Keratinocyte (primary cell): ENCODE data around the gene TMEM69. TPM values are rescaled to one million over a fixed set of nuclear protein-coding genes. Genes with fewer than 3 reads are reported as not detected.

Experiments
- DNase-seq: peaks from one replicate; pipeline ENCODE4 v3.0.0-alpha.2; 2011; ENCODE audit warnings: low read depth, missing footprints, low spot score
- FAIRE-seq: peaks from 2 replicates; lab custom pipeline; 2011; peaks lifted over from hg19 to GRCh38; lab: Jason Lieb, UNC
- H2AFZ ChIP-seq: 2 replicates; pipeline ENCODE4 v1.6.0; 2012; ENCODE audit warnings: low read length, control low read depth, inconsistent platforms; ENCODE audit not compliant: control insufficient read depth
- H3K27ac ChIP-seq: 2 replicates; pipeline ENCODE4 v1.5.1; 2011; ENCODE audit warnings: low read length; ENCODE audit not compliant: control insufficient read depth, insufficient read depth
- H3K27me3 ChIP-seq: 3 replicates; pipeline ENCODE4 v1.6.0; 2011; ENCODE audit warnings: low read length; ENCODE audit not compliant: control insufficient read depth, insufficient read depth; ENCODE audit errors: extremely low read depth
- H3K36me3 ChIP-seq, 2 experiments: 2 replicates in 1 of 2; 3 replicates in 1 of 2; pipeline ENCODE4 v1.5.1; 2011; ENCODE audit warnings: low read length in 2 of 2, mild to moderate bottlenecking in 1 of 2; ENCODE audit not compliant: control insufficient read depth in 2 of 2, insufficient read depth in 2 of 2; ENCODE audit errors: extremely low read depth in 1 of 2
- H3K4me1 ChIP-seq: 3 replicates; pipeline ENCODE4 v1.5.1; 2011; ENCODE audit warnings: low read length; ENCODE audit not compliant: control insufficient read depth, insufficient read depth; ENCODE audit errors: extremely low read depth
- H3K4me2 ChIP-seq: 3 replicates; pipeline ENCODE4 v1.6.0; 2011; ENCODE audit warnings: low read depth, low read length; ENCODE audit not compliant: control insufficient read depth, insufficient read depth; ENCODE audit errors: extremely low read depth
- H3K4me3 ChIP-seq, 3 experiments: fragments of 200-600 bp in 1 of 3; sonication (generic) in 1 of 3; 2 replicates in 2 of 3; 3 replicates in 1 of 3; pipeline ENCODE4 v1.5.1; 2011 to 2016; ENCODE audit warnings: low read length in 3 of 3, mild to moderate bottlenecking in 3 of 3, control low read depth in 2 of 3, inconsistent platforms in 1 of 3, low read depth in 1 of 3, mixed read lengths in 1 of 3, mixed run types in 1 of 3, moderate library complexity in 1 of 3; ENCODE audit not compliant: control insufficient read depth in 2 of 3, insufficient read depth in 2 of 3; ENCODE audit errors: extremely low read depth in 1 of 3
- H3K79me2 ChIP-seq: 2 replicates; pipeline ENCODE4 v1.6.0; 2012; ENCODE audit warnings: low read length; ENCODE audit not compliant: control insufficient read depth, insufficient read depth
- H3K9ac ChIP-seq: 3 replicates; pipeline ENCODE4 v1.6.0; 2011; ENCODE audit warnings: low read length; ENCODE audit not compliant: control insufficient read depth, insufficient read depth; ENCODE audit errors: extremely low read depth
- H3K9me1 ChIP-seq: 3 replicates; pipeline ENCODE4 v1.6.0; 2011; ENCODE audit warnings: low read length; ENCODE audit not compliant: control insufficient read depth, insufficient read depth; ENCODE audit errors: extremely low read depth
- H3K9me3 ChIP-seq: 2 replicates; pipeline ENCODE4 v1.5.1; 2012; ENCODE audit warnings: low read depth, low read length; ENCODE audit not compliant: control insufficient read depth
- H4K20me1 ChIP-seq: 3 replicates; pipeline ENCODE4 v1.6.0; 2011; ENCODE audit warnings: low read length; ENCODE audit not compliant: control insufficient read depth, insufficient read depth; ENCODE audit errors: extremely low read depth
- EZH2 ChIP-seq: IDR thresholded peaks from one replicate; pipeline ENCODE4 v1.6.1; 2012; ENCODE audit warnings: inconsistent platforms, mild to moderate bottlenecking, low read length, moderate library complexity
- dilution Hi-C: fragments of 300-500 bp; cut with MboI; formaldehyde crosslinking; loops from one replicate; pipeline ENCODE4 v1.7.0; 2020; ENCODE audit warnings: low sequenced_read_pairs; ENCODE audit not compliant: extremely low pct_ligation_motif_present
- polyA plus RNA-seq, 5 experiments: library from polyadenylated mRNA; depleted of rRNA in 3 of 5; stranded (reverse) in 3 of 5; stranded (forward) in 1 of 5; unstranded in 1 of 5; fragments of >200 nt; gene quantifications; 1 replicate in 1 of 5; 2 replicates in 3 of 5; 3 replicates in 1 of 5; pipeline versions ENCODE4 v1.2.1 to v1.2.3, GENCODE V29; 2011 to 2012; ENCODE audit warnings: missing spikeins in 2 of 5, low read depth in 1 of 5, low replicate concordance in 1 of 5
- TF ChIP-seq, protein P1 (sequence below), 3 experiments: IDR thresholded peaks in 1 of 3; conservative IDR thresholded peaks in 1 of 3; optimal IDR thresholded peaks in 1 of 3; 2 replicates in 2 of 3; 3 replicates in 1 of 3; pipeline versions ENCODE3 to v1.5.1; 2011; ENCODE audit warnings: low read length in 3 of 3, mild to moderate bottlenecking in 3 of 3, moderate library complexity in 2 of 3, control low read depth in 1 of 3, inconsistent platforms in 1 of 3; ENCODE audit not compliant: insufficient read depth in 2 of 3; ENCODE audit errors: extremely low read depth in 1 of 3

The TMEM69 gene
- polyA plus RNA-seq, 1 donor (not counting 4 experiments of a cell fraction or from before 2014, with no cell fraction given), result 110 TPM

DNA sequence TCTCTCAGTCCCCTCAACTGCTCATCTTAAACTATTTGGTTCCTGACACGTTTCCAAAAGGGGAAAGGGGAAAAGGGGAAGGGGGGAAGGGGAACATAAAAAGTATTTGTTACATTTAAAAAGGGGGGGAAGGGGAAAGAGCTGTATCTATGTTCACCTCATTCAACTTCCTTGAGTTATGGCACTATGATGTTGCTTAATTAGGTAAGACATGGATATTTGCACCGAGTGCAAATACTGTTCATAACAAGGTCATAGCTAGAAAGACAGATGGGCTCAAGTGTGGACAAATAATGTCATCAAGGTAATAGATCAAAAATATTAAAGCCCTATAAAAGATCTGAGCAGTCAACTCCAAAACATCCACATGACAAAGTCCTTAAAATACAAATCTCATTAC, 27.6 kb upstream of the TMEM69 start:
- Histone ChIP-seq H3K9me3 (no peaks in the 10 kb centered on the region), H3K4me3 (no peak overlapping the region), H3K79me2 (peaks cover 53% of the 10 kb centered on the region), H3K4me2 (no peak overlapping the region), H3K36me3 (peaks cover 20 to 30% of the 10 kb centered on the region in 2 experiments), H2AFZ (no peak overlapping the region), H3K4me1 (peaks cover 3% of the 10 kb centered on the region), H3K27me3 (no peaks in the 10 kb centered on the region), H4K20me1 (peaks cover 8% of the 10 kb centered on the region), H3K9me1 (no peaks in the 10 kb centered on the region), H3K27ac (no peak overlapping the region), H3K9ac (no peak overlapping the region)
- dilution Hi-C loops, result no loop called here
- DNase-seq (no peak), FAIRE-seq (no peak)
- TF ChIP-seq, protein P1, sequence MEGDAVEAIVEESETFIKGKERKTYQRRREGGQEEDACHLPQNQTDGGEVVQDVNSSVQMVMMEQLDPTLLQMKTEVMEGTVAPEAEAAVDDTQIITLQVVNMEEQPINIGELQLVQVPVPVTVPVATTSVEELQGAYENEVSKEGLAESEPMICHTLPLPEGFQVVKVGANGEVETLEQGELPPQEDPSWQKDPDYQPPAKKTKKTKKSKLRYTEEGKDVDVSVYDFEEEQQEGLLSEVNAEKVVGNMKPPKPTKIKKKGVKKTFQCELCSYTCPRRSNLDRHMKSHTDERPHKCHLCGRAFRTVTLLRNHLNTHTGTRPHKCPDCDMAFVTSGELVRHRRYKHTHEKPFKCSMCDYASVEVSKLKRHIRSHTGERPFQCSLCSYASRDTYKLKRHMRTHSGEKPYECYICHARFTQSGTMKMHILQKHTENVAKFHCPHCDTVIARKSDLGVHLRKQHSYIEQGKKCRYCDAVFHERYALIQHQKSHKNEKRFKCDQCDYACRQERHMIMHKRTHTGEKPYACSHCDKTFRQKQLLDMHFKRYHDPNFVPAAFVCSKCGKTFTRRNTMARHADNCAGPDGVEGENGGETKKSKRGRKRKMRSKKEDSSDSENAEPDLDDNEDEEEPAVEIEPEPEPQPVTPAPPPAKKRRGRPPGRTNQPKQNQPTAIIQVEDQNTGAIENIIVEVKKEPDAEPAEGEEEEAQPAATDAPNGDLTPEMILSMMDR (optimal IDR thresholded peaks at IDR 0.05 in 1 of 3, IDR thresholded peaks at IDR 0.05 in 1 of 3, conservative IDR thresholded peaks at IDR 0.05 in 1 of 3; ENCODE audit: extremely low read depth in 1 of 3, insufficient read depth in 2 of 3, low read length in 3 of 3), result no peak
- TF ChIP-seq EZH2, result no peak

DNA sequence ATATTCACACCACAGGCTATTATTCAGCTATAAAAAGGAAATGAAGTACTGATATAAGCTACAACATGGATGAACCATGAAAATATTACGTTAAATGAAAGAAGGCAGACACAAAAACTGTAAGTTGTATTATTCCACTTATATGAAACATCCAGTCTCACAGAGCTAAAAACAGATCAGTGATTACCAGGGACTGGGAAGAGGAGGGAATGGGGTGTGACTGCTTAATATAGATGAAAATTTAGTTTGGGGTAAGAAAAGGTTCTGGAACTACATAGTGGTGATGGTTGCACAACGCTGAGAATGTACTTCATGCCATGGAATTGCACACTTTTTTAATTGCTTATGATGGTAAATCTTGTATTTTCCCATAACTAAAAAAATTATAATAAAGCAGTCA, 21.1 kb upstream of the TMEM69 start:
- peaks cover 0 to 3% of the 10 kb centered on the region in 2 experiments for H3K36me3 ChIP-seq
- no peaks in the 10 kb centered on the region for H3K4me1 ChIP-seq
- no peaks in the 10 kb centered on the region for H3K9me3 ChIP-seq
- H4K20me1 ChIP-seq, result peaks cover 24% of the 10 kb centered on the region
- no peak overlapping the region for H3K4me2 ChIP-seq
- no peak for DNase-seq
- no peak overlapping the region for H3K4me3 ChIP-seq
- no peak overlapping the region for H3K9ac ChIP-seq
- H2AFZ ChIP-seq, result no peak overlapping the region
- TF ChIP-seq, protein P1 (optimal IDR thresholded peaks at IDR 0.05 in 1 of 3, IDR thresholded peaks at IDR 0.05 in 1 of 3, conservative IDR thresholded peaks at IDR 0.05 in 1 of 3; ENCODE audit: extremely low read depth in 1 of 3, insufficient read depth in 2 of 3, low read length in 3 of 3), result no peak
- TF ChIP-seq EZH2, result no peak
- no peaks in the 10 kb centered on the region for H3K27me3 ChIP-seq
- H3K9me1 ChIP-seq, result no peaks in the 10 kb centered on the region
- no peak for FAIRE-seq
- no peak overlapping the region for H3K27ac ChIP-seq
- dilution Hi-C loops, result no loop called here
- peaks cover 97% of the 10 kb centered on the region for H3K79me2 ChIP-seq
